ENCODE data around the gene HYAL1.
A peak's percentile ranks its signal among the peaks of the same experiment; 100 is the strongest.
"Not testable (repeated sequence)": the region's sequence is repeated elsewhere in the genome, so short reads cannot be mapped to it uniquely, and the experiment has no call there.

Gene HYAL1

GRCh38 chr3:50316657-50317242 is 13.4 kb upstream of the HYAL1 start:
- DNase-seq, result no peak

GRCh38 chr3:50314816-50315215 is 11.4 kb upstream of the HYAL1 start:
- DNase-seq, result no peak

GRCh38 chr3:50314342-50314741 is 11.0 kb upstream of the HYAL1 start:
- no peak for DNase-seq

GRCh38 chr3:50312041-50312440 is 8.7 kb upstream of the HYAL1 start:
- not testable (repeated sequence) for DNase-seq

- no peak for DNase-seq
Observed at GRCh38 chr3:50304601-50305000, 1.2 kb upstream of the HYAL1 start.

GRCh38 chr3:50302095-50303012 is 1.0 kb downstream of the HYAL1 start:
- DNase-seq, result no peak

- no peak for DNase-seq
Observed at GRCh38 chr3:50300681-50301254, 2.6 kb downstream of the HYAL1 start.

- no peak for DNase-seq
Observed at GRCh38 chr3:50299929-50300680, 3.3 kb downstream of the HYAL1 start.

- no peak for DNase-seq
Observed at GRCh38 chr3:50299638-50299928, 3.8 kb downstream of the HYAL1 start.

GRCh38 chr3:50298836-50299637 is 4.3 kb downstream of the HYAL1 start, which contains the start of the genes HYAL3 and NAA80:
HYAL3 (minus strand) TSS chr3:50299405; CDS start chr3:50295602, 3,803 bp downstream.
NAA80 (minus strand) TSS chr3:50299405; CDS start chr3:50297463, 1,942 bp downstream.
- DNase-seq, result peak; percentile 78

- no peak for DNase-seq
Observed at GRCh38 chr3:50297896-50298725, 5.3 kb downstream of the HYAL1 start.

GRCh38 chr3:50297384-50297775 is 6.0 kb downstream of the HYAL1 start:
- no peak for DNase-seq

GRCh38 chr3:50296721-50297383 is 6.5 kb downstream of the HYAL1 start:
- DNase-seq, result no peak

- no peak for DNase-seq
Observed at GRCh38 chr3:50295553-50296431, 7.6 kb downstream of the HYAL1 start.

- DNase-seq, result no peak
Observed at GRCh38 chr3:50294492-50295403, 8.6 kb downstream of the HYAL1 start.

- no peak for DNase-seq
Observed at GRCh38 chr3:50294089-50294488, 9.3 kb downstream of the HYAL1 start.

GRCh38 chr3:50293079-50293801 is 10.1 kb downstream of the HYAL1 start:
- DNase-seq, result no peak
